Endothelial cell (in vitro differentiated cells): Measurements from ENCODE around the gene MCM8. TPM values are rescaled to one million over a fixed set of nuclear protein-coding genes. Genes with fewer than 3 reads are reported as not detected.

Experiments
- DNase-seq: peaks from one replicate; pipeline ENCODE4 v3.0.0; 2021; ENCODE audit warnings: low spot score
- H3K27ac Mint-ChIP-seq: one replicate; pipeline ENCODE4 v1.8.0; 2021; ENCODE audit warnings: mixed read lengths, inconsistent platforms; ENCODE audit not compliant: unreplicated experiment
- H3K27me3 Mint-ChIP-seq: one replicate; pipeline ENCODE4 v1.8.0; 2021; ENCODE audit warnings: mild to moderate bottlenecking, moderate library complexity, mixed read lengths, inconsistent platforms; ENCODE audit not compliant: unreplicated experiment
- H3K36me3 Mint-ChIP-seq: one replicate; pipeline ENCODE4 v1.8.0; 2021; ENCODE audit warnings: mild to moderate bottlenecking, low read depth, mixed read lengths, inconsistent platforms; ENCODE audit not compliant: unreplicated experiment
- H3K4me1 Mint-ChIP-seq: one replicate; pipeline ENCODE4 v1.8.0; 2021; ENCODE audit warnings: mild to moderate bottlenecking, mixed read lengths, inconsistent platforms; ENCODE audit not compliant: unreplicated experiment
- H3K4me3 Mint-ChIP-seq: one replicate; pipeline ENCODE4 v1.8.0; 2021; ENCODE audit warnings: mild to moderate bottlenecking, mixed read lengths, inconsistent platforms; ENCODE audit not compliant: unreplicated experiment
- H3K9me3 Mint-ChIP-seq: one replicate; pipeline ENCODE4 v1.8.0; 2021; ENCODE audit warnings: mixed read lengths, inconsistent platforms; ENCODE audit not compliant: unreplicated experiment
- total RNA-seq: library from RNA; stranded (reverse); fragmentation: NEBNext Ultra II Directional; extraction: Animal tissue kit (Norgen Biotek cat#: 25700); gene quantifications from one replicate; pipeline ENCODE4 v1.2.1, GENCODE V29; 2021; ENCODE audit not compliant: unreplicated experiment
- TF ChIP-seq, protein P1 (sequence below): fragments of 200-600 bp; sonication (generic); IDR thresholded peaks from one replicate; pipeline ENCODE4 v1.5.0; 2021; ENCODE audit warnings: antibody characterized with exemption; ENCODE audit not compliant: unreplicated experiment

The MCM8 gene
- total RNA-seq, 1 donor from 2014 or later, result 8.2 TPM

DNA sequence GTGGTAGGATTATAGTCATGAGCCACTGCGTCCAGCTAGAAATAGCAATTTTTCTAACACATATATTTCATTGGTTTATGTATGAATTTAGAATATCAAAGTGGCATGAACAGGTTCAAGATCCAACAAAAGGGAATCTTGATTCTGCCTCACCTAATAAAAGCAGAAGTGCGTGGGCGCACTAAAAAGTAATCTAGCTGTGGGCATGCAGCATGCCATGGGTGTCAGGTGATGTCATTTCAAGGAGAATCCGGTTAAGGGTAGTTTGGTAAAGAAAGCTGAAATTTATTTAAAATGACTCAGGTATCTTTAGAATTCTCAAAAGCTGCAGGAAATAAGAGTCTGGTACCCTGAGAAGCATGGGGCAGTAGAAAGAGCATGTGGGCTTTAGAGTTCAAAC, 85.8 kb downstream of the MCM8 start:
- Mint-ChIP-seq H3K9me3 (no peaks in the 10 kb centered on the region), H3K27me3 (peaks cover 3% of the 10 kb centered on the region), H3K27ac (no peak overlapping the region), H3K4me3 (no peak overlapping the region), H3K36me3 (peaks cover 6% of the 10 kb centered on the region), H3K4me1 (peaks cover 19% of the 10 kb centered on the region)
- TF ChIP-seq, protein P1, sequence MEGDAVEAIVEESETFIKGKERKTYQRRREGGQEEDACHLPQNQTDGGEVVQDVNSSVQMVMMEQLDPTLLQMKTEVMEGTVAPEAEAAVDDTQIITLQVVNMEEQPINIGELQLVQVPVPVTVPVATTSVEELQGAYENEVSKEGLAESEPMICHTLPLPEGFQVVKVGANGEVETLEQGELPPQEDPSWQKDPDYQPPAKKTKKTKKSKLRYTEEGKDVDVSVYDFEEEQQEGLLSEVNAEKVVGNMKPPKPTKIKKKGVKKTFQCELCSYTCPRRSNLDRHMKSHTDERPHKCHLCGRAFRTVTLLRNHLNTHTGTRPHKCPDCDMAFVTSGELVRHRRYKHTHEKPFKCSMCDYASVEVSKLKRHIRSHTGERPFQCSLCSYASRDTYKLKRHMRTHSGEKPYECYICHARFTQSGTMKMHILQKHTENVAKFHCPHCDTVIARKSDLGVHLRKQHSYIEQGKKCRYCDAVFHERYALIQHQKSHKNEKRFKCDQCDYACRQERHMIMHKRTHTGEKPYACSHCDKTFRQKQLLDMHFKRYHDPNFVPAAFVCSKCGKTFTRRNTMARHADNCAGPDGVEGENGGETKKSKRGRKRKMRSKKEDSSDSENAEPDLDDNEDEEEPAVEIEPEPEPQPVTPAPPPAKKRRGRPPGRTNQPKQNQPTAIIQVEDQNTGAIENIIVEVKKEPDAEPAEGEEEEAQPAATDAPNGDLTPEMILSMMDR, result no peak
- no peak for DNase-seq

DNA sequence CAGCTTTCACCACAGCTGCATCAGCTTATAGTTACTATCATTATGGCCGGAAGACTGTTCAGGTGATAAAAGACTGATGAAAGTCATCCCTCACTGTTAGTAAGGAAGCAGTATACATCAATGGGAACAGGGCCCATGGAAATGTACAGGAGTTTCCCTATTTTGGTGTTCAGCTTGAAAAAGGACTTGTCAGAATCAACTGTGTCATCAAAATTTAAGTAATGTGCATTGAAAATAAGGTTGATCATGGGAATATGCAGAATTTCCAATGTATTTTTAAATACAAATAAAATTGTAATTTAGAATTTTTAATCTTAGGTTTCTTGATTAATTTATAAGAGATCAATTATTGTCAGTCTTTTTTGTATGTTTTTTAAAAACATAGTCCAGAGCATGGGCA, 86.6 kb downstream of the MCM8 start:
- Mint-ChIP-seq H3K9me3 (no peaks in the 10 kb centered on the region), H3K4me1 (peaks cover 19% of the 10 kb centered on the region), H3K27me3 (peaks cover 3% of the 10 kb centered on the region), H3K4me3 (no peak overlapping the region), H3K27ac (no peak overlapping the region), H3K36me3 (peaks cover 6% of the 10 kb centered on the region)
- DNase-seq, result no peak
- TF ChIP-seq, protein P1, result no peak

DNA sequence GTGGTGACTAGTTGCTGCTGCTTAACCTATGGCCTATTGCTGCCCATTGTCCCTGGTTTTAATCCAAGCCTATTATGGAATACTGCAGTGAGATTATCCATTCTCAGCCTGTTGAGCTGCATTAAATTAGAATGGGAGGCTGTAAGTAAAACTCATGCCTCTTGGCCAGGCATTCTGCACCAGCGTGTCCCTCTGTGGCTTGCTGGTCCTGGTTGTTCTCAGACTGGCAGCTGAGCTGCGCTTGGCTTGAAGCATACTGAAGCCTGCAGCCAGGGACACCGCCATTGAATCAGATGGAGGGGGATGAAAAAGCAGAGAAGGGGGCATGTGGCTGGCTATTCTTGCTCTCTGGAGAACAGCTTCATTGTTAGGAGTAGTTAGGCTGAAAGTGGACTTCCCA, 87.8 kb downstream of the MCM8 start:
- peaks cover 10% of the 10 kb centered on the region for H3K36me3 Mint-ChIP-seq
- H3K27ac Mint-ChIP-seq, result no peak overlapping the region
- TF ChIP-seq, protein P1, result no peak
- H3K4me3 Mint-ChIP-seq, result no peak overlapping the region
- peaks cover 3% of the 10 kb centered on the region for H3K27me3 Mint-ChIP-seq
- no peaks in the 10 kb centered on the region for H3K9me3 Mint-ChIP-seq
- H3K4me1 Mint-ChIP-seq, result peaks cover 16% of the 10 kb centered on the region
- no peak for DNase-seq

DNA sequence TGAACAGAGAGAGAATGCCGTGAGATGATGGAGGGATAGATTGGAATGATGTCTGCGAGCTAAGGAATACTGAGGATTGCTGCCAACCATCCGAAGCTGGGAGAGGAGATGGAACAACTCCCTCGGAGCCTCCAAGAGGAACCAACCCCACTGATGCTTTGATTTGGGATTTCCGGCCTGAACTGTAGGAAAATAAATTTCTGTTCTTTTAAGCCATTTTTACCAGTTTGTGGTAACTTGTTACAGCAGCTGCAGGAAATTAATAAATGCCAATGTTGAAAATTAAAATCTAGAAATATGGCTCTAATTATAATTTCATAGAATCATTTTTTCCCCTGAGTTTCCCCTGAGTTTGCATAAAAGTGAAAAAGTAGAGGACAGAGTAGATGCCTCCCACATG, 89.3 kb downstream of the MCM8 start:
- H3K27ac Mint-ChIP-seq, result no peak overlapping the region
- no peak overlapping the region for H3K4me3 Mint-ChIP-seq
- no peaks in the 10 kb centered on the region for H3K9me3 Mint-ChIP-seq
- DNase-seq, result no peak
- TF ChIP-seq, protein P1, result no peak
- peaks cover under 1% of the 10 kb centered on the region for H3K4me1 Mint-ChIP-seq
- H3K27me3 Mint-ChIP-seq, result peaks cover 4% of the 10 kb centered on the region
- peaks cover 10% of the 10 kb centered on the region for H3K36me3 Mint-ChIP-seq

DNA sequence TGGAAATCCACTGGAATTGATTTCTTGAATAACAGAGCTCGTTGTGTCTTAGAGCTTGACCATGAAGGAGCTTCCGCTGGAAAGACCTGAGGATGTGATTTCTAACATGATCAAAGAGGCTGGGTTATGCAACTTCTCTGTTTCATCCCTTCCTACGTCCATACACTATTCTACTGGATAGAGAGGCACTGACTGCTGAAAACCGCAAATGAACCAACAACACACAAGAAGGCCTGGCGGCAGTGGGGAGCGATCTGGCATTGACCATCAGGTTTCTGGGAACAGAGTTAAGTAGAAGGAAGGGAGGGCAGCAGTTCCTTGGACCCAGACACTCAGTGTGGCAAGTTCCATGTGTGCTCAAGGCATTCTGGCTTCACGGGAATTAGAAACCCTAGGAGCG, 90.1 kb downstream of the MCM8 start:
- TF ChIP-seq, protein P1, result no peak
- H3K36me3 Mint-ChIP-seq, result peaks cover 10% of the 10 kb centered on the region
- H3K9me3 Mint-ChIP-seq, result no peaks in the 10 kb centered on the region
- no peak overlapping the region for H3K27ac Mint-ChIP-seq
- no peak for DNase-seq
- no peaks in the 10 kb centered on the region for H3K4me1 Mint-ChIP-seq
- peaks cover 4% of the 10 kb centered on the region for H3K27me3 Mint-ChIP-seq
- no peak overlapping the region for H3K4me3 Mint-ChIP-seq
